ENCODE measurements around the gene NRDE2. TPM values are rescaled to one million over a fixed set of nuclear protein-coding genes. Genes with fewer than 3 reads are reported as not detected.
A peak's percentile ranks its signal among the peaks of the same experiment; 100 is the strongest.

Gene NRDE2
- total RNA-seq, 2 donors from 2014 or later: 19.4 to 25.1 TPM

- DNase-seq: no peak
- intact Hi-C loops (cut with DNase I, micrococcal nuclease): loop anchor here in 1 of 2 donors (5.0 to 10.0 kb wide), 2 partner anchors 395 to 462 kb away; no protein-coding TSS in a partner anchor
- ATAC-seq: no peak
These were observed 29.0 kb downstream of the NRDE2 start for GRCh38 chr14:90302529-90303303.

DNA sequence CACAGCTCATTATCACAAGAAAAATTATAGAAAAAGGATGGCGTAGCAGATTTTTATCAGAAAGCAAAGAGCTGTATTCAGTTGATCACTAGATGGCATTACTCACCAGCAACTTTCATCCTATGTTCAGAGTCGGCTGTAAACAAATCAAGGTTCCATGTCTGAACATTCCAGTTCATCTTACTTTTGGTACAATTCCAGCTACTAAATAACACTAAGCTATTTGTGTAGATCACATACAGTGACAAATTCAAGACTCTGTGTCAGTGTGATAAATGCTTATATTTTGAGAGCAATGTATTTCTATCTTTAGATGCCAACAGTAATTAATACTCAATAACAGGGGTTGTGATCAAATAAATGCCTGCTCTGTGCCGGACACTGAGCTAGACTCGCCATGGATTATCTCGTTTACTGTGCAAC is 30.1 kb downstream of the NRDE2 start:
- ATAC-seq: peak; percentile 69
- intact Hi-C loops (cut with DNase I, micrococcal nuclease): loop anchor here in 1 of 2 donors (5.0 to 10.0 kb wide), 2 partner anchors 396 to 463 kb away; no protein-coding TSS in a partner anchor

DNA sequence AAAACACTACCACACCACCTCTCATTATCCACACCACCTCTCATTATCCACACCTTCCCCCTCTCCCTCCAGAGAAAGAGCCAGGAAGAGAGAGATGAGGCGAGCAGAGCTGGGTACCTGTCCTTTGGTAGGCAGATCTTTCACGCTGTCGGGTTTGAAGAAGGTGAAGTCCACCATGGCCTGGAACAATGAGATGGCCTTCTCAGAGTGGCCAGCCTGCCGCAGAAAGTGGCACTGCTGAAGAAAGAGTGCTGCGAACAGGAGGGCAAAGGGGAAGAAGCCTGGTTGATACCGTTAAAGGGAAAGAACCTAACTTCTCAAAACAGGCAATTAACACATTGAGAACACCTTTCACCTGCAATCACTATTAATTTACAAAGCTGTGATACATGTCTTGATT is 30.6 kb downstream of the NRDE2 start:
- DNase-seq (no peak), ATAC-seq (no peak)
- intact Hi-C loops (cut with DNase I, micrococcal nuclease): loop anchor here in 1 of 2 donors (5.0 to 10.0 kb wide), 2 partner anchors 396 to 464 kb away; no protein-coding TSS in a partner anchor

More for the DNA sequence above, 30.1 kb downstream of the NRDE2 start:
- DNase-seq: no peak

GRCh38 chr14:90300611-90301047 is 31.1 kb downstream of the NRDE2 start:
- DNase-seq: no peak
- intact Hi-C loops (cut with DNase I, micrococcal nuclease): loop anchor here in 1 of 2 donors (5.0 to 10.0 kb wide), 2 partner anchors 397 to 464 kb away; no protein-coding TSS in a partner anchor

DNA sequence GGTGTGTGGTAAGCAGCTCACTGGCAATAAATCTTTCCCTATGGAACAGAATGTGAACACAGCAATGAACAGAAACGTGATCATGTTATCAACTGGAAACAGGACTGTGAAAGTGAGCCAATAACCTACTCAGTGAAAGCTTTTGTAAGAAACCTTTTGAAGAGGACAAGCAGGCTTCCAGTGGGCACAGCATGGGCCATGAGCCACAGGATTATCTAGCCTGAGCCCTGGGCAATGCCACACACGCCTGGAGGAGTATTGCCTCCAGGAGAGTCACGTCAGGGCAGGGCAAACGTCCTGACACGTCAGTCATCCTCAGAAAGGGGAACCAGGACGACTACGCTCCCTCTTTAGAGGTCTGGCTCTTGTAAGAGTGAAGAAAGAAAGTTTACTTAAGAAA is 32.3 kb downstream of the NRDE2 start:
- ATAC-seq (no peak), DNase-seq (no peak)
- intact Hi-C loops (cut with DNase I, micrococcal nuclease): no loop called here

More at GRCh38 chr14:90300611-90301047, 31.1 kb downstream of the NRDE2 start:
- ATAC-seq: no peak

GRCh38 chr14:90297876-90298629 is 33.7 kb downstream of the NRDE2 start:
- intact Hi-C loops (cut with DNase I, micrococcal nuclease): no loop called here
- ATAC-seq (no peak), DNase-seq (no peak)

- DNase-seq (no peak), ATAC-seq (no peak)
- intact Hi-C loops (cut with DNase I, micrococcal nuclease): no loop called here
These were observed 35.1 kb downstream of the NRDE2 start for GRCh38 chr14:90296641-90297040.

DNA sequence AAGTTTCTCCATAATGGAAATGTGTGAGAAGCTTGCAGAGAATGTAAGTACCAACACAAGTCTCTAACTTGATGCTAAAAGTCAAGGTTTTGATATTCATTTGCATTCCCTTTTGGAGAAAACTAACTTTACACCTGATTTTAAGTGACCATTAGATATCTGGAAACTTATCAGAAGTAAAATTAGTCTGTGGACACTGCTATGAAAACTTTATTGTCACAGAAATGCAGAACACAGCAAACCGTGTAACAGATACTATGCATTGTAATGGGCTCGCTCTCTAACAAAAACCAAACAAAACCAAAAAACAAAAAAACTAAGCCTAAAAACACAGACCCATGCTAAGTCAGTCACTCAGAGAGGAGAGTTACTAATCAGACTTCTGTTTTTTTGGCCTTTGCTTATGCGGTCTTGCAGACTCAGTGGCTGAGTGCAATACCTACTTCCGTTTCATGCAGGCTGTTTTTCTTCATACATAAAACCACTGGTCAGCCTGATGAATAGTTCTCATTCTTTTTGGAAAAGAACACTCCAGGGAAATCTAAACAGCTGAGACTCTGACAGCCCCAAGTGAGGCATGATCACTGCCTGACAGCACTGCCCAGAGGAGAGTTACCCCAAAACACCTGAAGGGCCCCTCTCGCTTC is 35.7 kb downstream of the NRDE2 start:
- ATAC-seq (no peak), DNase-seq (no peak)
- intact Hi-C loops (cut with DNase I, micrococcal nuclease): no loop called here

DNA sequence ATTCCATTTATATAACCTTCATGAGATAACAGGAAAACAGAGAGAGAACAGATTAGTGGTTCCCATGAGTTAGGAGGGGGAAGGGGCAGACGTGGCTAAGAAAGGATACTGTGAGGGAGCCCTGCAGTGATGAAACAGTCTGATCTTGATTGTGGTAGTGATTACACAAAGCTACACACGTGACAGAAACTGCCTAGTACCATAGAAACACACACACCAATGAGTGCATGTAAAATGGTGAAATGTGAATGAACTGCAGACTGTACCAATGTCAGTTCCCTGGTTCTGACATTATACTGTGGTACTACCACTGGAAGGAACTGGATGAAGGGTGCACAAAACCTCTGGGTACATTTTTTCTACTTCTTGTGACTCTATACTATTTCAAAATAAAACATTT is 36.9 kb downstream of the NRDE2 start:
- DNase-seq: no peak
- intact Hi-C loops (cut with DNase I, micrococcal nuclease): no loop called here
- ATAC-seq: no peak

GRCh38 chr14:90293766-90294730 is 37.7 kb downstream of the NRDE2 start:
- intact Hi-C loops (cut with DNase I, micrococcal nuclease): no loop called here
- DNase-seq: no peak
- no peak for ATAC-seq

- intact Hi-C loops (cut with DNase I, micrococcal nuclease): no loop called here
- ATAC-seq: no peak
- DNase-seq: no peak
These were observed 40.0 kb downstream of the NRDE2 start for GRCh38 chr14:90291699-90292098.

GRCh38 chr14:90290337-90291011 is 41.3 kb downstream of the NRDE2 start:
- no peak for DNase-seq
- intact Hi-C loops (cut with DNase I, micrococcal nuclease): no loop called here
- no peak for ATAC-seq

GRCh38 chr14:90288651-90289355 is 42.9 kb downstream of the NRDE2 start:
- no peak for ATAC-seq
- no peak for DNase-seq
- intact Hi-C loops (cut with DNase I, micrococcal nuclease): no loop called here

- intact Hi-C loops (cut with DNase I, micrococcal nuclease): no loop called here
- ATAC-seq: no peak
- no peak for DNase-seq
These were observed 44.0 kb downstream of the NRDE2 start for GRCh38 chr14:90287791-90288190.

DNA sequence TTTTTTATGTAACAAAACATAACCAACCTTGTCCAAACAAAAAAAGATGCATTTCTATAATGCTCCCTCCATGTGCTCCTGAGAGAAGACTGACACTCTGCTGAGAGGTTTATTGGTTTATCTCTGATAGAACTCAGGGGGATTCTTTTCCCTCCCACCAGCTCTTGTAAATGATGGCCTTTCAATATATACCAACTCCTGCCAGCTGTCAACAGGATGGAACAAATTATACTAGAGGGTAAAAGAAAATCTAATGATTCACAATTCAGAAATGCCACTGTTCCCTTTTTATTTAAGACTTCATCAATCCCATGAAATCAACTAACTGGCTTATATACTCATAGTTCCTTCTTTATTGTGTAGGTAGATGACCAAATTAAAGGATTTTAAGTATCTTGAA is 50.0 kb downstream of the NRDE2 start:
- intact Hi-C loops (cut with DNase I, micrococcal nuclease): no loop called here

DNA sequence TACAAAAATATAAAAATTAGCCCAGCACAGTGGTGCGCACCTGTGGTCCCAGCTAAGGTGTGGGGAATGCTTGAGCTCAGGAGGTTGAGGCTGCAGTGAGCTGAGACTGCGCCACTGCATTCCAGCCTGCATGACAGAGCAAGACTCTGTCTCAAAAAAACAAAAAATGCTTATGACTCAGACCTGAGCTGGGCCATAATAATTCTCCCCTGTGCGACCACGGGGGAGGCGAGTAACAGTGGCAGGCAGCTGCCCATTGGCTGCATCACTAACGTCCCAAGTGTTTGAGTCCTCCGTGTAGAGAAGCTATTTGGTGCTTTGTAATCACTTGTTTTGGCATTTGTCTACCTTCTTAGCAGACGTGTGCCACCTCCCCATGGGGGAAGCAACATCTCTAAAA is 50.5 kb downstream of the NRDE2 start:
- DNase-seq: no peak
- ATAC-seq: no peak
- intact Hi-C loops (cut with DNase I, micrococcal nuclease): no loop called here

More for the DNA sequence above, 50.0 kb downstream of the NRDE2 start:
- ATAC-seq (no peak), DNase-seq (no peak)

DNA sequence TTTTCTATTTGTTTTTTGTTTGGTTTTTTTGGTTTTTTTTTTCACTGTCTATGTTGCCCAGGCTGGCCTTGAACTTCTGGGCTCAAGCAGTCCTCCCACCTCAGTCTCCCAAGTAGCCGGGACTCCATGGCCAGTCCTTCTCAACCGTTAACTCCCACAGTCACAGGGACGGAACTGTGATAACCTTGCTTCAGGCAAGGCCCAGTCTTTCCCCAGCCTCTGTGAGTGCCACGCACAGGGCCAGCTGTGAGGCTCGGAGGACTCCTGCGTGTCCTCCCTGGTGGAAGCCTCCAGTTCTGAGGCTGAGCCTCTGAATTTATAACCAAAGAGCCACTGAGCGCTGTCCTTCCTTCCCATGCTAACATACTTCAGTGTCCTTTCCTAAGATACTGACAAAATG is 51.6 kb downstream of the NRDE2 start:
- no peak for ATAC-seq
- intact Hi-C loops (cut with DNase I, micrococcal nuclease): no loop called here
- no peak for DNase-seq
